ENCODE data around the gene NUP210.

NUP210 gene

GRCh38 chr3:13272831-13273603, 147.1 kb downstream of the NUP210 start:
- no peak for DNase-seq

- no peak for DNase-seq
Observed at GRCh38 chr3:13269711-13270378, 150.3 kb downstream of the NUP210 start.

GRCh38 chr3:13268961-13269441, 151.1 kb downstream of the NUP210 start:
- no peak for DNase-seq

GRCh38 chr3:13268120-13268519, 152.0 kb downstream of the NUP210 start:
- no peak for DNase-seq

- no peak for DNase-seq
Observed at GRCh38 chr3:13266651-13267362, 153.3 kb downstream of the NUP210 start.
